Upper lobe of right lung (tissue), 1 donor: ENCODE measurements around the gene ATP12A. TPM values are rescaled to one million over a fixed set of nuclear protein-coding genes. Genes with fewer than 3 reads are reported as not detected.

Experiments
- ATAC-seq: fragments of 200-7000 bp; cut with Tn5 transposase; one replicate; pipeline ENCODE4 v1.9.1; 2020; ENCODE audit warnings: mild to moderate bottlenecking, moderate library complexity
- DNase-seq: peaks from one replicate; pipeline ENCODE4 v3.0.0-alpha.2; 2020
- H3K27ac ChIP-seq: fragments of 200-600 bp; one replicate; pipeline ENCODE4 v1.8.0; 2022
- H3K27me3 ChIP-seq: fragments of 200-600 bp; one replicate; pipeline ENCODE4 v1.8.0; 2022; ENCODE audit warnings: mild to moderate bottlenecking
- H3K36me3 ChIP-seq: fragments of 200-600 bp; one replicate; pipeline ENCODE4 v1.8.0; 2022
- H3K4me1 ChIP-seq: fragments of 200-600 bp; one replicate; pipeline ENCODE4 v1.8.0; 2022
- H3K4me3 ChIP-seq: fragments of 200-600 bp; one replicate; pipeline ENCODE4 v1.8.0; 2022; ENCODE audit warnings: mild to moderate bottlenecking
- H3K9me3 ChIP-seq: fragments of 200-600 bp; one replicate; pipeline ENCODE4 v1.8.0; 2022
- intact Hi-C: fragments of 100-400 bp; cut with DNase I; formaldehyde crosslinking; loops from one replicate; pipeline ENCODE4 v1.11.0; 2022
- total RNA-seq: library from RNA; stranded (reverse); fragmentation: NEBNext Ultra II Directional; extraction: Animal tissue kit (Norgen Biotek cat#: 25700); gene quantifications from one replicate; pipeline ENCODE4 v1.2.1, GENCODE V29; 2021
- TF ChIP-seq, protein P1 (sequence below): fragments of 200-600 bp; IDR thresholded peaks from one replicate; pipeline ENCODE4 v1.8.0; 2022; ENCODE audit warnings: antibody characterized with exemption
- donor health status: DM: no; HTN: yes; CAD: no; lungs with severe emphysema.

The ATP12A gene
- total RNA-seq, 1 donor from 2014 or later = not detected

GRCh38 chr13:24744247-24744646, 64.0 kb downstream of the ATP12A start:
- TF ChIP-seq, protein P1, sequence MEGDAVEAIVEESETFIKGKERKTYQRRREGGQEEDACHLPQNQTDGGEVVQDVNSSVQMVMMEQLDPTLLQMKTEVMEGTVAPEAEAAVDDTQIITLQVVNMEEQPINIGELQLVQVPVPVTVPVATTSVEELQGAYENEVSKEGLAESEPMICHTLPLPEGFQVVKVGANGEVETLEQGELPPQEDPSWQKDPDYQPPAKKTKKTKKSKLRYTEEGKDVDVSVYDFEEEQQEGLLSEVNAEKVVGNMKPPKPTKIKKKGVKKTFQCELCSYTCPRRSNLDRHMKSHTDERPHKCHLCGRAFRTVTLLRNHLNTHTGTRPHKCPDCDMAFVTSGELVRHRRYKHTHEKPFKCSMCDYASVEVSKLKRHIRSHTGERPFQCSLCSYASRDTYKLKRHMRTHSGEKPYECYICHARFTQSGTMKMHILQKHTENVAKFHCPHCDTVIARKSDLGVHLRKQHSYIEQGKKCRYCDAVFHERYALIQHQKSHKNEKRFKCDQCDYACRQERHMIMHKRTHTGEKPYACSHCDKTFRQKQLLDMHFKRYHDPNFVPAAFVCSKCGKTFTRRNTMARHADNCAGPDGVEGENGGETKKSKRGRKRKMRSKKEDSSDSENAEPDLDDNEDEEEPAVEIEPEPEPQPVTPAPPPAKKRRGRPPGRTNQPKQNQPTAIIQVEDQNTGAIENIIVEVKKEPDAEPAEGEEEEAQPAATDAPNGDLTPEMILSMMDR = no peak
- no peak overlapping the region for H3K4me3 ChIP-seq
- H3K9me3 ChIP-seq = no peaks in the 10 kb centered on the region
- intact Hi-C loops = no loop called here
- peaks cover 11% of the 10 kb centered on the region for H3K4me1 ChIP-seq
- ATAC-seq = no peak
- DNase-seq = no peak
- no peaks in the 10 kb centered on the region for H3K36me3 ChIP-seq
- no peak overlapping the region for H3K27ac ChIP-seq
- H3K27me3 ChIP-seq = peaks cover 35% of the 10 kb centered on the region

DNA sequence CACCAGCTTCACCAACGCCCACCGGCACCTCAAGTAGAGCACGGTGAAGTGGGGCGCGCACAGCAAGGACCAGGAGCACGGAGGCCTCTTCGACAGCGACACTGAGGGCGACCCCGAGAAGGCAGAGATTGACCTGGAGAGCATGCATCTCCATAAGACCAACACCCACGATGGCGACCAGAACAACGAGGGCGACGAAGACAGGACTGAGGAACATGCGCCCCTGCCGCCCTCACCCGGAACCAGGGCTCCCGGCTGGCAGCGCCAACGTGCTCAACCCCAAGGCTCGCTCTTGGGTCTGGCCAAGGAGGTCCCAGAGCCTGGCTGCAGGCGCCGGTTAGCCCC, 65.3 kb downstream of the ATP12A start:
- Histone ChIP-seq H3K4me1 (peaks cover 11% of the 10 kb centered on the region), H3K36me3 (no peaks in the 10 kb centered on the region), H3K9me3 (no peaks in the 10 kb centered on the region), H3K27ac (no peak overlapping the region), H3K27me3 (peaks cover 35% of the 10 kb centered on the region), H3K4me3 (no peak overlapping the region)
- DNase-seq = no peak
- no peak for ATAC-seq
- TF ChIP-seq, protein P1 = no peak
- intact Hi-C loops = no loop called here

- H3K4me3 ChIP-seq = no peak overlapping the region
- intact Hi-C loops = no loop called here
- H3K27ac ChIP-seq = no peak overlapping the region
- no peaks in the 10 kb centered on the region for H3K36me3 ChIP-seq
- ATAC-seq = no peak
- DNase-seq = no peak
- peaks cover 35% of the 10 kb centered on the region for H3K27me3 ChIP-seq
- TF ChIP-seq, protein P1 = no peak
- H3K9me3 ChIP-seq = no peaks in the 10 kb centered on the region
- H3K4me1 ChIP-seq = peaks cover 11% of the 10 kb centered on the region
These were observed 65.8 kb downstream of the ATP12A start for GRCh38 chr13:24745861-24746617.

DNA sequence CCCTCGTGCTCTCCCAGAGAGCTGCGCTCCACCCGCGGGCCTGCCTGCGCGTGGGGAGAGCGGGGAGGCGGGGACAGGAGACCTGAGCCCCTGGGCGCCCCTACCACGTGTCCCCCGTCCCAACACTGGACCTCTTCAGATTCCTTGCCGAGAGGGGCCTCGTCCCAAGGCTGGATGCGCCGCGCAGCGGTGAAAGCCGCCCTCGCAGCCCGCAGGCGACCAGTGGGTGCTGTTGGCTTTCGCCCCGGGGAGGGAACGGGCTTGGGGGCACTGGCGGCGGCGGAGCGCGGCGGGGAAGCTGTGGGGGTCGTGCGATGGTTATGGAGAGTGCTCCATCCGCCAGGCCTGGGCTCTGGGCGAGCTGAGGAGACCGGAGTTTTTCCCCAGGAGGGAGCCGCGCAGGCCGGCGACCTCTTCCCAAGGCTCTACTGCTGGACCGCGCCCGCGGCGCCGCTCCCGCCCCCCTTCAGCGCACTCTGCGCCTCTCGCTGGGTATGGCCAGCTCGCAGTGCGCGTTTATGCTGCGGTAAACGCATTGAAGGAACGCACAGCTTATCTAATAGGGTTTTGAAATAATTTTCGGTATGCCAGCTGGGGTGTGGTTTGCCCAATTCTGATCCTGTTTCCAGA, 66.5 kb downstream of the ATP12A start:
- Histone ChIP-seq H3K36me3 (no peaks in the 10 kb centered on the region), H3K9me3 (no peaks in the 10 kb centered on the region), H3K27me3 (peaks cover 35% of the 10 kb centered on the region), H3K4me3 (peak overlapping the region; percentile 19), H3K4me1 (peaks cover 11% of the 10 kb centered on the region), H3K27ac (no peak overlapping the region)
- TF ChIP-seq, protein P1 = no peak
- intact Hi-C loops = no loop called here
- DNase-seq = no peak
- ATAC-seq = no peak

DNA sequence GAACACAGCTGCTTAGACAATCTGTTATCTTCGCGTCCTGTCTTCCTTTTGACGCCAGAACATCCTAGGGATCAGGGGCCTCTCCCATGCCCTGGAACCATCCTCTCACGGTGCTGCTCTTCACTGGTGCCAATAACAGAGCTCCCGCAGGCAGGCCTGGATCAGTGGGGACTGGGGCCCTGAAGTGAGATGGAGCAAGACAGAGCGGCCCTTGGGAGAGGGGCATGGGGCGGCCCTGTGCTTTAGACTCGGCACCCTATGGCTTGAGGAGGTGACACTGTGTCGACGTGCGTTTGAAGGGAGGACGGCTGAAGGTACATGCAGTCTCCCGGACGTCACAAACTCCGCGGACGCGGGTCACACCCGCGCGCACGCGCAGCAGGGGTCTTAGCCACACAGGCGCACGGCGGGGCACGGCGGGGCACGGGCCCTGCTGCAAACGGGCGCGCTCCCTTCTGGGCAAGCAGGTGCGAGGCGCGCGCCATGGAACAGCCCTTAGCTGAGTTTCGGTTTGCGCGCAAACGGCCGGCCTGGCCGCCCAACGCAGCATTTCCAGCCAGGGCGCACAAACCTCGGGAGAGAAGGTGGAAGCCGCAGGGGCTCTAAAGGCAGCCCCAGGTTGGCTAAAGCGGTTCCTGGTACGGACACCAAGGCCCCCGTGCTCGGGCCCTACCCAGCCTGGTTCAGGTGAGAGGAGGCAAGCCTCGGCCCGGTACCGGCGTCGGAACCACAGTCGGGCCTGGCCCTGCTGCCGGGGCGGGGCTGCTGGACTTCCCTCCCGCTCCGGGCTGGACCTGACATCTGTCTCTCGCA, 67.2 kb downstream of the ATP12A start:
- Histone ChIP-seq H3K36me3 (no peaks in the 10 kb centered on the region), H3K4me3 (peak overlapping the region; percentile 33), H3K9me3 (no peaks in the 10 kb centered on the region), H3K4me1 (peaks cover 11% of the 10 kb centered on the region), H3K27ac (no peak overlapping the region), H3K27me3 (peaks cover 35% of the 10 kb centered on the region)
- peak; percentile 21 for ATAC-seq
- TF ChIP-seq, protein P1 = no peak
- DNase-seq = peak; percentile 64
- intact Hi-C loops = no loop called here
